COLO668 (cell line): ENCODE results near the gene SLC36A1.
"Not testable (repeated sequence)": the region's sequence is repeated elsewhere in the genome, so short reads cannot be mapped to it uniquely, and the experiment has no call there.

Experiments
- DNase-seq: peaks from one replicate; lab custom pipeline; 2025; ENCODE audit not compliant: unreplicated experiment; lab: John Stamatoyannopoulos, UW

SLC36A1 gene

GRCh38 chr5:151447174-151448037 is at the start of gene SLC36A1:
Gene SLC36A1, plus strand, starts transcription at chr5:151447603. Its CDS starts 11,190 bp downstream, at chr5:151458793.
- peak; percentile 87 for DNase-seq

GRCh38 chr5:151405334-151406160 is 41.9 kb upstream of the SLC36A1 start:
- DNase-seq, result no peak

- DNase-seq, result no peak
Observed at GRCh38 chr5:151406322-151406947, 41.0 kb upstream of the SLC36A1 start.

GRCh38 chr5:151408591-151409230 is 38.7 kb upstream of the SLC36A1 start:
- DNase-seq, result no peak

- DNase-seq, result no peak
Observed at GRCh38 chr5:151413800-151414199, 33.6 kb upstream of the SLC36A1 start.

GRCh38 chr5:151414536-151414935 is 32.9 kb upstream of the SLC36A1 start:
- DNase-seq, result no peak

- no peak for DNase-seq
Observed at GRCh38 chr5:151417712-151418111, 29.7 kb upstream of the SLC36A1 start.

- no peak for DNase-seq
Observed at GRCh38 chr5:151420127-151420526, 27.3 kb upstream of the SLC36A1 start.

GRCh38 chr5:151424892-151425523 is 22.4 kb upstream of the SLC36A1 start:
- DNase-seq, result no peak

GRCh38 chr5:151426347-151426746 is 21.1 kb upstream of the SLC36A1 start:
- not testable (repeated sequence) for DNase-seq

- DNase-seq, result no peak
Observed at GRCh38 chr5:151427258-151427657, 20.1 kb upstream of the SLC36A1 start.

- no peak for DNase-seq
Observed at GRCh38 chr5:151430731-151431130, 16.7 kb upstream of the SLC36A1 start.

- no peak for DNase-seq
Observed at GRCh38 chr5:151431666-151432065, 15.7 kb upstream of the SLC36A1 start.

GRCh38 chr5:151432210-151432609 is 15.2 kb upstream of the SLC36A1 start:
- DNase-seq, result no peak

GRCh38 chr5:151434570-151435237 is 12.7 kb upstream of the SLC36A1 start:
- no peak for DNase-seq

GRCh38 chr5:151448038-151448985 is 909 bp downstream of the SLC36A1 start:
- DNase-seq, result peak; percentile 23

GRCh38 chr5:151449297-151449696 is 1.9 kb downstream of the SLC36A1 start:
- no peak for DNase-seq

- no peak for DNase-seq
Observed at GRCh38 chr5:151449839-151450238, 2.4 kb downstream of the SLC36A1 start.

GRCh38 chr5:151450605-151451004 is 3.2 kb downstream of the SLC36A1 start:
- no peak for DNase-seq
